ENCODE data around the gene MIX23.

MIX23 gene

DNA sequence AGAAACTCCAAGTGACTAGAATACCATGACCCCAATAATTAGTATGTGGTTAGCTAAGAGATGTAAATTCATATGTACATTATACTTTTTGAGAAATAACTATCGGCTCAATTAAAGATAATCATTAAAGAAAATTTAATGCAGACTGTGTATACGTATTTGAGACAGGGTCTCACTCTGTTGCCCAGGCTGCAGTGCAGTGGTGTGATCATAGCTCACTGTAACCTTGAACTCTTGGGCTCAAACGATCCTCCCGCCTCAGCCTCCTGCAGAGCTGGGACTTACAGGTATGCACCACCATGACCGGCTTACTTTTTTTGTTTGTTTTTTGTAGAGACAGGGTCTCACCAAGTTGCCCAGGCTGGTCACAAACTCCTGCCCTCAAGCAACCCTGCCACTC, 66.7 kb downstream of the MIX23 start:
- TF ChIP-seq CTCF (IDR thresholded peaks at IDR 0.05; ENCODE audit: poor library complexity, severe bottlenecking): no peak
- H3K27ac ChIP-seq (ENCODE audit: poor library complexity, severe bottlenecking): no peak overlapping the region
- no peak for DNase-seq (ENCODE audit: low spot score)

GRCh38 chr3:122315619-122316018, 67.4 kb downstream of the MIX23 start:
- Histone ChIP-seq H3K27ac (ENCODE audit: poor library complexity, severe bottlenecking) (no peak overlapping the region), H3K4me3 (ENCODE audit: severe bottlenecking) (no peak overlapping the region), H3K36me3 (ENCODE audit: low read depth) (no peaks in the 10 kb centered on the region), H3K27me3 (ENCODE audit: insufficient read depth, poor library complexity, severe bottlenecking) (no peaks in the 10 kb centered on the region), H3K9me3 (ENCODE audit: severe bottlenecking) (no peaks in the 10 kb centered on the region), H3K4me1 (ENCODE audit: insufficient read depth, poor library complexity, severe bottlenecking) (peaks cover 29% of the 10 kb centered on the region)
- no peak for DNase-seq (ENCODE audit: low spot score)
- ATAC-seq (ENCODE audit: low read depth): no peak
- TF ChIP-seq CTCF (IDR thresholded peaks at IDR 0.05; ENCODE audit: poor library complexity, severe bottlenecking): no peak

More for the DNA sequence above, 66.7 kb downstream of the MIX23 start:
- H3K4me1 ChIP-seq (ENCODE audit: insufficient read depth, poor library complexity, severe bottlenecking): peaks cover 27% of the 10 kb centered on the region
- no peak for ATAC-seq (ENCODE audit: low read depth)
- no peak overlapping the region for H3K4me3 ChIP-seq (ENCODE audit: severe bottlenecking)
- H3K9me3 ChIP-seq (ENCODE audit: severe bottlenecking): no peaks in the 10 kb centered on the region
- no peaks in the 10 kb centered on the region for H3K27me3 ChIP-seq (ENCODE audit: insufficient read depth, poor library complexity, severe bottlenecking)
- H3K36me3 ChIP-seq (ENCODE audit: low read depth): no peaks in the 10 kb centered on the region

- H3K27ac ChIP-seq (ENCODE audit: poor library complexity, severe bottlenecking): peak overlapping the region; percentile 57
- no peaks in the 10 kb centered on the region for H3K9me3 ChIP-seq (ENCODE audit: severe bottlenecking)
- no peak for TF ChIP-seq CTCF (IDR thresholded peaks at IDR 0.05; ENCODE audit: poor library complexity, severe bottlenecking)
- no peaks in the 10 kb centered on the region for H3K27me3 ChIP-seq (ENCODE audit: insufficient read depth, poor library complexity, severe bottlenecking)
- peaks cover 36% of the 10 kb centered on the region for H3K4me1 ChIP-seq (ENCODE audit: insufficient read depth, poor library complexity, severe bottlenecking)
- ATAC-seq (ENCODE audit: low read depth): peak; percentile 91
- H3K36me3 ChIP-seq (ENCODE audit: low read depth): no peaks in the 10 kb centered on the region
- DNase-seq (ENCODE audit: low spot score): no peak
- H3K4me3 ChIP-seq (ENCODE audit: severe bottlenecking): no peak overlapping the region
Observed at GRCh38 chr3:122314228-122314876, 68.7 kb downstream of the MIX23 start.

DNA sequence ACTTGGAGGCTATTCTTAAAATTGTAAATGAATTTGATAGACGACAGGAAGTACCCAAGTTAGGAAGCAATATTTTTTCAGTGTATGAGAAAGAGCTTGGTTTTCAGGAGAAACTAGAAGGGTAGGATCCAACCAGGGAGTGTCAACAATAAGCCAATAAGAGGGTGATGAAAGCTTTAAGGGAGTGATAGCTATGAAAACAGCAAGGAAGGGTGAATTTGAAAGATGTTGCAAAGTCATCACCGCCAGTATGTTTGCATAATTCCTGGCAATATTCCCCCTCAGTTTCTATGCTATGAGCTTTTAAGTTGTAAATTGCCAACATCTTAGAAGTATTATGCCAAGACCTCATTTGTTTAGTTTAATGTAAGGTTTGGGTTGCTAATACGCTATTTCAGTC, 69.8 kb downstream of the MIX23 start:
- Histone ChIP-seq H3K9me3 (ENCODE audit: severe bottlenecking) (no peaks in the 10 kb centered on the region), H3K4me3 (ENCODE audit: severe bottlenecking) (no peak overlapping the region), H3K27me3 (ENCODE audit: insufficient read depth, poor library complexity, severe bottlenecking) (no peaks in the 10 kb centered on the region), H3K27ac (ENCODE audit: poor library complexity, severe bottlenecking) (no peak overlapping the region), H3K36me3 (ENCODE audit: low read depth) (no peaks in the 10 kb centered on the region), H3K4me1 (ENCODE audit: insufficient read depth, poor library complexity, severe bottlenecking) (peaks cover 27% of the 10 kb centered on the region)
- DNase-seq (ENCODE audit: low spot score) (no peak), ATAC-seq (ENCODE audit: low read depth) (no peak)
- no peak for TF ChIP-seq CTCF (IDR thresholded peaks at IDR 0.05; ENCODE audit: poor library complexity, severe bottlenecking)

DNA sequence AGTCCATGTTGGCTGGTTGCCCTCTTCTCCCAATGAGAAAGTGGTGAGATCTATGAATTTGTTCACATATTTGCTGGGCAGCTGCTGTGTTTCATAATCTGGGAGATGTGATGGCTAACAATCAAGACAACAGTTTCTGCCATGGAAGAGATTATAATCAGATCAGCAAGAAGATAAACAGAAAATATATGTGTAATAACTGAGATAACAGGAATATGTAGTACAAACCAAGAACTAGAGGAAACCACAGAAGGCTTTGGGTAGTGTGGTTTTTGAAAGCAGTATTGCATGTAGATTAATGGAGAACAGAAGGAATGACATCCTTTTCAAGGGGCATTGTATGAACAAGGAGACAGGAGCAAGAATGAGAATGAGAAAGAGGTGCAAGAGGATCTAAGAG, 70.2 kb downstream of the MIX23 start:
- Histone ChIP-seq H3K4me1 (ENCODE audit: insufficient read depth, poor library complexity, severe bottlenecking) (peaks cover 26% of the 10 kb centered on the region), H3K4me3 (ENCODE audit: severe bottlenecking) (no peak overlapping the region), H3K36me3 (ENCODE audit: low read depth) (no peaks in the 10 kb centered on the region), H3K27me3 (ENCODE audit: insufficient read depth, poor library complexity, severe bottlenecking) (no peaks in the 10 kb centered on the region), H3K9me3 (ENCODE audit: severe bottlenecking) (no peaks in the 10 kb centered on the region), H3K27ac (ENCODE audit: poor library complexity, severe bottlenecking) (no peak overlapping the region)
- no peak for TF ChIP-seq CTCF (IDR thresholded peaks at IDR 0.05; ENCODE audit: poor library complexity, severe bottlenecking)
- ATAC-seq (ENCODE audit: low read depth) (no peak), DNase-seq (ENCODE audit: low spot score) (no peak)
